Muscle layer of colon (tissue), 2 donors: ENCODE results near the gene GPR78.

ENCODE experiments used
- H3K27ac ChIP-seq: one replicate; pipeline ENCODE4 v1.7.0; 2013; ENCODE audit warnings: low read depth, mild to moderate bottlenecking, low read length, moderate library complexity
- H3K27me3 ChIP-seq, 2 donors: one replicate each; pipeline ENCODE4 v1.7.0; 2013; ENCODE audit warnings: low read length in 2 of 2, mild to moderate bottlenecking in 2 of 2; ENCODE audit not compliant: insufficient read depth in 2 of 2, control insufficient read depth in 1 of 2
- H3K36me3 ChIP-seq: one replicate; pipeline ENCODE4 v1.7.0; 2013; ENCODE audit warnings: mild to moderate bottlenecking, low read length; ENCODE audit not compliant: insufficient read depth
- H3K4me1 ChIP-seq: one replicate; pipeline ENCODE4 v1.7.0; 2013; ENCODE audit warnings: mild to moderate bottlenecking, low read length; ENCODE audit not compliant: insufficient read depth
- H3K4me3 ChIP-seq, 2 donors: one replicate each; pipeline ENCODE4 v1.7.0; 2013; ENCODE audit warnings: low read length in 2 of 2, low read depth in 1 of 2, mild to moderate bottlenecking in 1 of 2, moderate library complexity in 1 of 2
- H3K9ac ChIP-seq: one replicate; pipeline ENCODE4 v1.7.0; 2013; ENCODE audit warnings: low read length
- H3K9me3 ChIP-seq: one replicate; pipeline ENCODE4 v1.7.0; 2013; ENCODE audit warnings: mild to moderate bottlenecking, low read length
- donor health status: abdominal sarcoma.
- donor health status: Adenocarcinoma of cecum.

Gene GPR78, protein sequence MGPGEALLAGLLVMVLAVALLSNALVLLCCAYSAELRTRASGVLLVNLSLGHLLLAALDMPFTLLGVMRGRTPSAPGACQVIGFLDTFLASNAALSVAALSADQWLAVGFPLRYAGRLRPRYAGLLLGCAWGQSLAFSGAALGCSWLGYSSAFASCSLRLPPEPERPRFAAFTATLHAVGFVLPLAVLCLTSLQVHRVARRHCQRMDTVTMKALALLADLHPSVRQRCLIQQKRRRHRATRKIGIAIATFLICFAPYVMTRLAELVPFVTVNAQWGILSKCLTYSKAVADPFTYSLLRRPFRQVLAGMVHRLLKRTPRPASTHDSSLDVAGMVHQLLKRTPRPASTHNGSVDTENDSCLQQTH

DNA sequence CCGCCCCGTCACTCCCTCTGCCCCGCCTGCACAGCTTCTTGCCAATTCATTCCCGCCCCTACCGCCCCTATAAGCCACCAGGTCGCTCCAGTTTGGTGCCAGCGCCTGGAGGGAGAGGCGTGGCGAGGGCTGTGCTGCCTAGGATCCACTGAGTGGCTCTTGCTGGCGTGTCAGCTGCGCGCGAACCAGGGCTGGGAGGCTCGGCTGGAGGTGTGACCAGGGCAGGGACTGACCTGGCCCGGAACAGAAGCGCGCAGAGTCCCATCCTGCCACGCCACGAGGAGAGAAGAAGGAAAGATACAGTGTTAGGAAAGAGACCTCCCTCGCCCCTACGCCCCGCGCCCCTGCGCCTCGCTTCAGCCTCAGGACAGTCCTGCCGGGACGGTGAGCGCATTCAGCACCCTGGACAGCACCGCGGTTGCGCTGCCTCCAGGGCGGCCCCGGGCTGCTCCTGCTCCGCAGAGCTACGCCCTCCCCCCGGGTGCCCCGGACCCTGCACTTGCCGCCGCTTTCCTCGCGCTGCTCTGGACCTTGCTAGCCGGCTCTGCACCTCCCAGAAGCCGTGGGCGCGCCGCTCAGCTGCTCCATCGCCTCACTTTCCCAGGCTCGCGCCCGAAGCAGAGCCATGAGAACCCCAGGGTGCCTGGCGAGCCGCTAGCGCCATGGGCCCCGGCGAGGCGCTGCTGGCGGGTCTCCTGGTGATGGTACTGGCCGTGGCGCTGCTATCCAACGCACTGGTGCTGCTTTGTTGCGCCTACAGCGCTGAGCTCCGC lies at the start of gene GPR78:
Gene GPR78, plus strand, starts transcription at position 72 of the 773 bp plus-strand sequence. Its CDS starts 591 bp downstream, at position 663.
- Histone ChIP-seq H3K27me3 (peaks cover 0 to 35% of the 10 kb centered on the region in 2 donors), H3K36me3 (no peaks in the 10 kb centered on the region)

DNA sequence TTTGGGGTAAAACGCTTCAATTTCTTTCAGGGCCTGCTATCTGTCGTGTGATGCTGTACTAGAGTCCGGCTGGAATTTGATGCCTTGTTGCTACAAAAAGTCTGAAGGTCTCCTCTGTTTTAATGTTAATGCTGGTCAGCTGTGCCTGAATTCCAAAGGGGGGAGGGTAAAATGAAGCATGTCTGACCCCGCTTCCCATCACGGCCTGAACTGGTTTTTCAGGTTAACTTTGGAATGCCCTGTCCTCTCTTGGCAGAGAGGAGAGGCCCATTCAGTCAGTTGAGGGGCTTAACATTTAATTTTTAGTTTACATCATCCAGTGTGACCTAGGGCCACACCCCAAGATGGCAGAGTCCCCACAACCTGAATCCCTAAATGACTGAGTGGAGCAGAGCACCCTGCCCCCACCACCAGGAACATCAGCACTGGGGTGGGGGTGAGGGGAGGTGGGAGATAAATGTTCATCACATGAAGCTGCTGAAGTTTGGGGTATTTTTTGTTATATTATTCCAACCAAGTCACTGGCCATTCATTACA lies 47.9 kb upstream of the GPR78 start:
- no peak overlapping the region for H3K9ac ChIP-seq
- H3K27me3 ChIP-seq, result no peaks in the 10 kb centered on the region
- H3K4me3 ChIP-seq, result no peak overlapping the region
- H3K4me1 ChIP-seq, result peaks cover 40% of the 10 kb centered on the region
- H3K36me3 ChIP-seq, result no peaks in the 10 kb centered on the region
- H3K27ac ChIP-seq, result no peak overlapping the region
- no peaks in the 10 kb centered on the region for H3K9me3 ChIP-seq

More for the DNA sequence above, at the start of gene GPR78:
- H3K4me3 ChIP-seq, result no peak within 1 kb of the TSS
- no peaks in the 10 kb centered on the region for H3K4me1 ChIP-seq
- no peak within 1 kb of the TSS for H3K27ac ChIP-seq
- no peak within 1 kb of the TSS for H3K9ac ChIP-seq
- H3K9me3 ChIP-seq, result no peaks in the 10 kb centered on the region

DNA sequence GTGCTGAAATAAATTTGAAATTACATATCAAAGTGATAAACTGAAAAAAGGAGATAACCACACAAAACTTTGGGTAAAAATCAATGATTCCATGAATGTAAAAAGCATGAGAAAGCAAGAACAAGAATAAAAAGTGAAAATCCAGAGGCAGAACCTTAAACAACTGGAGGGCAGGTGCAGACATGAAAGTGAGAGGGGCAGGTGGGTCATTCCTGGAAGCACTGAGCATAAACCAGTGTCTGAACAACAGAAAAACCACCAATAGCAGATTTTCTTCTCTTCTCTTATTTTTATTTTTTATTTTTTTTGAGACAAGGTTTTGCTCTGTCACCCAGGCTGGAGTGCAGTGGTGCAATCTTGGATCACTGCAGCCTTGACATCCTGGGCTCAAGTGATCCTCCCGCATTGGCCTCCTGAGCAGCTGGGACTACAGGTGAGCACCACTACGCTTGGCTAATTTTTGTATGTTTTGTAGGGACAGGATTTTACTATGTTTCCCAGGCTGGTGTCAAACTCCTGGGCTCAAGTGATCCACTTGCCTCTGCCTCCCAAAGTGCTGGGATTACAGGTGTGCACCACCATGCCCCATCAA lies 46.8 kb upstream of the GPR78 start:
- no peak overlapping the region for H3K9ac ChIP-seq
- H3K9me3 ChIP-seq, result no peaks in the 10 kb centered on the region
- H3K27ac ChIP-seq, result no peak overlapping the region
- H3K36me3 ChIP-seq, result no peaks in the 10 kb centered on the region
- no peak overlapping the region for H3K4me3 ChIP-seq
- peaks cover 43% of the 10 kb centered on the region for H3K4me1 ChIP-seq
- H3K27me3 ChIP-seq, result no peaks in the 10 kb centered on the region

DNA sequence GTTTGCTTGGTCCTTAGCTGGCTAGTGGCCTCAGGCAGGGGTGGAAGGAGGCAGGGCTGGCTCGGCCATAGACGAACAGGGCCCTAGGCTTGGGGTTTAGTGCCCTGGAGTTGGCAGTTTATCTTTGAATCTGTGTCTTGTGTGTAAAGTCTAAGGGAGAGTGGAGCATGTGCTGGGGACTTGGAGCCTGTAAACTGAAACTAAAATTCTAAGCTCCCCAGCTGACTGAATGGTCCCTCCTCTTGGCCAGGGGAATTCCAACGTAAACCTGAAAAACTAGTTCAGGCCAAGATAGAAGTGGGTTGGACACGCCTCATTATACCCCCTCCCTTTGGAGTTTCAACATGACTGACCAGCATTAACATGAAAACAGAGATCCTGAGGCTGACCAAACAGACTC lies 46.1 kb upstream of the GPR78 start:
- Histone ChIP-seq H3K9ac (no peak overlapping the region), H3K9me3 (no peaks in the 10 kb centered on the region), H3K27me3 (no peaks in the 10 kb centered on the region), H3K27ac (no peak overlapping the region), H3K4me1 (peaks cover 43% of the 10 kb centered on the region), H3K4me3 (no peak overlapping the region), H3K36me3 (no peaks in the 10 kb centered on the region)

DNA sequence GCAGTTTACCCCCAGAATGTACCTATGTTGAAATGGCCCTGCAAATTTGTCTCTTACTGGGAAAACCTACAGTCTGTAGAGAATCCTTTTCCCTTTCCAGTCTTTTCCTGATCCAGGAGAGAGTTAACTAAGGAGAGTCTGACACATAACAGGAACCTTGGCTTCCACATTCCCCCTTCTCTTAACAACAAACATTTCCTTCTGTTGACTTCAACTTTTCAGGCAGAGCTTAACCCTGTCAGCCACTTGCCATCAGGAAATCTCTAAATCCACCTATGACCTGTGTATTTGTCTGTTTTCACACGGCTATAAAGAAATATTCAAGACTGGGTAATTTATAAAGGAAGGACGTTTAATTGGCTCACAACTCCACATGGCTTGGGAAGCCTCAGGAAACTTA lies 45.6 kb upstream of the GPR78 start:
- Histone ChIP-seq H3K9me3 (no peaks in the 10 kb centered on the region), H3K4me1 (peaks cover 43% of the 10 kb centered on the region), H3K36me3 (no peaks in the 10 kb centered on the region), H3K4me3 (no peak overlapping the region), H3K27ac (no peak overlapping the region), H3K9ac (no peak overlapping the region), H3K27me3 (no peaks in the 10 kb centered on the region)

DNA sequence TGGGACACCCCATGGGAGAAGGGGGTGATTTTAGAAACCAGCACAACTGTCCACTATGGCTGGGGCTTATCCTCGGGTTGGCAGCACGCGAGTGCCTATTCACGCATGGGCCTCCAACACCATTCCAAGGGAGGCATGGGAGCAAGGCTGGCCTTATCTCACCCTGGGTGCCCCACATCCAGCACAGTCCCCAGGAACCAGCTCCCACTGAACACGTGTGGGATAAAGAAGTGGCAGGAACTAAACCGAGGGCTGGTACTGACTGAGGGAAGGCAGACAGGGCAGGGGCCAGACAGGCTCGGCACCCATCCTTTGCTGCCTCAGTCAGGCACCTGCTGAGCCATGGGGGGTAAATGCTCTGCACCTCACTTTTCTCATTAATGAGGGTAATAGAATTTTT lies 43.7 kb upstream of the GPR78 start:
- H3K27me3 ChIP-seq, result no peaks in the 10 kb centered on the region
- H3K36me3 ChIP-seq, result no peaks in the 10 kb centered on the region
- no peaks in the 10 kb centered on the region for H3K9me3 ChIP-seq
- H3K27ac ChIP-seq, result no peak overlapping the region
- H3K4me3 ChIP-seq, result no peak overlapping the region
- no peak overlapping the region for H3K9ac ChIP-seq
- H3K4me1 ChIP-seq, result peaks cover 43% of the 10 kb centered on the region

DNA sequence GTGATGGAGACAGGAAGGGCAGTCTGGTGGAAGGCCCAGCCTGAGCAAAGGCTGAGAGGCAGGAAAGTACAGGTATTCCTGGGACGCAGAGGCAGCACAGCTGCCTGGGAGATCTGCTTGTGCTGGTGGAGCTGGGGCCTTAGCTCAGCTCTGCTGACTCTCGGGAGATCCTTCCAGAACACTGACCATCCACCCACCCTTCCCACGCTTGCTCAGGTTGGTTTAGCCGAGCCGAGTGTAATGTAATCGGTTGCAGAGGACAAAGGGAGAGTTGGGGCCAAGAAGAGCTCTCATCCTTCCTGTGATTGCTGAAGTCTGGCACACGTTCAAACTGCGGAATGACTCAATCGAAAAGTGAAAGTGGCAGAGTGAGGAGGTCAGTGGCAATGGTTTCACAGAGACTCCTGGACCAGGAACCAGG lies 43.1 kb upstream of the GPR78 start:
- H3K4me1 ChIP-seq, result peaks cover 43% of the 10 kb centered on the region
- no peak overlapping the region for H3K27ac ChIP-seq
- H3K36me3 ChIP-seq, result no peaks in the 10 kb centered on the region
- H3K9ac ChIP-seq, result no peak overlapping the region
- H3K27me3 ChIP-seq, result no peaks in the 10 kb centered on the region
- no peaks in the 10 kb centered on the region for H3K9me3 ChIP-seq
- H3K4me3 ChIP-seq, result no peak overlapping the region

DNA sequence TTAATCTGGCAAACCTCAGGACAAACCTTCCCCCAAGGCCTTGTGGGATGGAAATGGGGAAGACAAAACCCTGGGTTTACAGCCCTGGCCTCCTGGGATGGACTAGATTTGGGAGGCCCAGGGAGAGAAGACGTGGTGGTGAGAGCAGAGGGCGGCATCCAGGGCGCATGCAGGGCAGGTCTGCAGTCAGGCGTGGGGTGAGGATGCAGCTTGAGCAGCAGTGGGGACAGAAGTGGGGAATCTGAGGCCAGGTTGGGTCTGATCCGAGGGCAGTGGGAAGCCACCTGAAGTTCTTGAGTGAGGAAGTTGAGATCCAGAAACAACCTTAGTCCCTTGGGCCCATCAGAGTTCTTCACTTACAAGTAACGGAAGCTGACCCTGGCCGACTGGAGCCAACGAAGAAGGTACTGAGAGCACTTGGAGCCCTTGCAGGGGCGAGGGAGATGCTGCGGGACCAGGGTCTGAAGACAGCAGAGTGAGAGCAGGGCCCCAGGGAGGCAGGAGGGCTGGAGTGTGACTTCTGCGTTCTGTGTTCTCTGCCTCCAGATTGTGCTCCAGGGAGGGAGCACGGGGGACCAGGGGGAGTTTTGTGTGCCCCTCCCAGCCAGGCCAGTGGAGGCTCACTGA lies 42.0 kb upstream of the GPR78 start:
- no peak overlapping the region for H3K9ac ChIP-seq
- H3K4me3 ChIP-seq, result no peak overlapping the region
- H3K4me1 ChIP-seq, result peaks cover 43% of the 10 kb centered on the region
- no peak overlapping the region for H3K27ac ChIP-seq
- no peaks in the 10 kb centered on the region for H3K27me3 ChIP-seq
- no peaks in the 10 kb centered on the region for H3K36me3 ChIP-seq
- no peaks in the 10 kb centered on the region for H3K9me3 ChIP-seq

DNA sequence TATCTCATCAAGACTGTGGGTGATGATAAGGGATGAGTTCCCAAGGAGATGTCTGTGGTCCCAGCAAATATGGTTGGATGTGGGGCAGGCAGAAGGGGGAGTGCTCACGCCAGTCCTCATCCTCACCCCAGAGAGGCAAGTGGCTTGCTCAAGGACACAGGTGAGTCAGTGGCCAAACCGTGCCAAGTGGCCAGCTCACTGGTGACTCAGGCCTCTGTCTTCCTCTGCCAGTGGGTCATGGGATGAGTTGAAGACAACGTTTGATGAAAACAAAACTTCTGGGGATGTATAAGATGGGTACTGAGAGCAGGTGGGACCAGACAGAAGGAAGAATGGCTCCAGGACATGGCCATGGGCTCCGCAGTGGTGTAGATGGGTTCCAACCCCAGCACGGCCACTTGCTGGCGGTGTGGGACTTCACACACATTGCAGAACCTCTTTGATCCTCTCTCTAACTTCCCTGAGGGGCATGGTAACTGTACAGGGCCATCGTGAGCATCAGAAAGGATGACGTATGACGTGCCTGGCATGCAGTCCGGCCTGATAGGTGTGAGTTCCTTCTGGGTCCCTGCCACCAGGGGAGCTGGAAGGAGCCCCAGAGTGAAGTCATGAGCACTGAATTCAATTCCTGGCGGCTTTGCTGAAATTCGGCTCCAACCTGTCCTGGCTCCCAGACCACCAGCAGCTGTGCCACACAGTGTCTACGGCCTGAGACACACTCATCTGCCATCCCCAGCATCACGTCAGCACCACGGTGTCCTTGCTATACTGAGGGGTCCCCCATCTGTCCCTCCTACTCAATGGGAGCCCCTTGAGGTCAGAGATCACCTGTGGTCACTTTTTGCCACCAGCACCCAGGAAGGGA lies 41.3 kb upstream of the GPR78 start:
- no peak overlapping the region for H3K4me3 ChIP-seq
- H3K27me3 ChIP-seq, result no peaks in the 10 kb centered on the region
- H3K9me3 ChIP-seq, result no peaks in the 10 kb centered on the region
- no peak overlapping the region for H3K27ac ChIP-seq
- no peak overlapping the region for H3K9ac ChIP-seq
- H3K36me3 ChIP-seq, result no peaks in the 10 kb centered on the region
- peaks cover 37% of the 10 kb centered on the region for H3K4me1 ChIP-seq

DNA sequence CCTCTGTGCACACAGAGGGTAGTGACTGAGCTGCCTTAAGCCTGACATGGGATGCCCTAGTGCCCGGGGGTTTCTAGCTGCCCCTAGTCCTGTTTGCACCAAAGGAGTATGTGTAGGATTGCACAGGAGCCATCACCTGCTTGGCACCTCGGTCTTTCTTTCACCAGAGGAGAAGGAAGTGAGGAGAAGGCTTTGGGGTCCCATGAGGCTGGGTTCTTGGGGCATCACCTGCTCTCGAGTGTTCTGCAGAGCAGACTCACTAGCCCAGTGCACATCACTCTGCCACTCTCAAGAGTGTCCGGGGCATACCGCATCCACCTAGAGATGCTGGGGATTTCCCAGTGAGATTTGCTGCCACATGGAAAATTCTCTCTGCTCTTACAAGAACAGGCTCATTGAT lies 40.5 kb upstream of the GPR78 start:
- no peaks in the 10 kb centered on the region for H3K27me3 ChIP-seq
- H3K36me3 ChIP-seq, result no peaks in the 10 kb centered on the region
- peaks cover 30% of the 10 kb centered on the region for H3K4me1 ChIP-seq
- no peak overlapping the region for H3K27ac ChIP-seq
- no peak overlapping the region for H3K9ac ChIP-seq
- H3K9me3 ChIP-seq, result no peaks in the 10 kb centered on the region
- no peak overlapping the region for H3K4me3 ChIP-seq
